ENCODE results near the gene CCDC86. TPM values are rescaled to one million over a fixed set of nuclear protein-coding genes. Genes with fewer than 3 reads are reported as not detected.

The CCDC86 gene
- total RNA-seq, 1 experiment from 2014 or later: 53.5 TPM

DNA sequence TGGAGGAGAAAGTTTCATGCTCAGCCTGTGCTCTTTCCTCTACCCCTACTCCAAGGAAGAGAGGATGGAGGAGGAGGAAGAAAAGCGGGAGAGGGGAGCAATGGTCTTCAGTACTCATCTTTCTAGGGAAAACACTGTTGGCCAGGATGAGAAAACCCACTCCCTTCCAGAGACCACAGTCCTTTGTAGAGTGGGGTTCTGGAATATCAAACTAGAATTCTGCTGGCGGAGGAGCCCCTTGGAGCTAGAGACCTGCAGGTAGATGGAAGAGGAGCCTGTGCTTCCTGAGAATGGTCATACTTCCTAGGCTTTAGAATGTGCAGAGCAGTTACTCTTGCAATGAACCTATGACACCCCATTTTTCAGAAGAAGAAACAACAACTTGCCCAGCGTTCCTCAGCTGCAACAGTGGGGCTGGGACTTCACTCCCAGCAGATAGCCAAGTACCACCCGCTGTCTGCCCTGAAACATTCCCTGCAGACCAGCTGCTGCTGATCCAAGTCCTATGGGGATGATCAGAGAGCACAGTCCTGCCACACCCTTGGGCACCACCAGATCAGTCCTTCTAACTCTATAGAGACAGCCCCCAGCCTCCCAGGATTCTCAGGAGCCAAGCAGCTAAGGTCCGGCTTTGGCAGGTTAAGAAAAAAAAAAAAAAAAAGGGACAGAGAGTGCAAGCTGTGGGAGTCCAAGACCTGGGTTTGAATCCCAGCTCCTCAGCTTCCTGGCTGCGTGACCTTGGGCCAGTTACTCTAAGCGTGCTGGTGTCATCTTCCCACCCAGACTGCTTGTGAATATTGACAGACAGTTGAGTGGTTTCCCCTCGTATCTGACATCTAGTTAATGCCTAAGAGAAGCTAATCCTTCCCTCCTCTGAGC is 13.2 kb downstream of the CCDC86 start:
- ChIA-PET CTCF (interaction anchor here (0.6 to 1.5 kb wide), 7 partner anchors 13 to 1318 kb away, joined by 3 to 6 read pairs (median 4); partner anchors contain the start of gene FTH1), POLR2A (no interaction called here)
- Mint-ChIP-seq H3K4me1 (peaks cover 10% of the 10 kb centered on the region), H3K27ac (no peak overlapping the region), H3K9me3 (no peaks in the 10 kb centered on the region), H3K36me3 (peaks cover 14% of the 10 kb centered on the region), H3K4me3 (no peak overlapping the region), H3K27me3 (ENCODE audit: low read depth) (peaks cover 13% of the 10 kb centered on the region)
- ATAC-seq (no peak), DNase-seq (ENCODE audit: low spot score) (no peak)
- TF ChIP-seq ZNF121 (CRISPR knock-in tag; IDR thresholded peaks at IDR 0.05): no peak
- no peak for TF ChIP-seq ZNF232 (CRISPR knock-in tag; IDR thresholded peaks at IDR 0.05)
- TF ChIP-seq, protein P1, sequence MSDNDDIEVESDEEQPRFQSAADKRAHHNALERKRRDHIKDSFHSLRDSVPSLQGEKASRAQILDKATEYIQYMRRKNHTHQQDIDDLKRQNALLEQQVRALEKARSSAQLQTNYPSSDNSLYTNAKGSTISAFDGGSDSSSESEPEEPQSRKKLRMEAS (CRISPR knock-in tag; IDR thresholded peaks at IDR 0.05): no peak
- TF ChIP-seq, protein P2, sequence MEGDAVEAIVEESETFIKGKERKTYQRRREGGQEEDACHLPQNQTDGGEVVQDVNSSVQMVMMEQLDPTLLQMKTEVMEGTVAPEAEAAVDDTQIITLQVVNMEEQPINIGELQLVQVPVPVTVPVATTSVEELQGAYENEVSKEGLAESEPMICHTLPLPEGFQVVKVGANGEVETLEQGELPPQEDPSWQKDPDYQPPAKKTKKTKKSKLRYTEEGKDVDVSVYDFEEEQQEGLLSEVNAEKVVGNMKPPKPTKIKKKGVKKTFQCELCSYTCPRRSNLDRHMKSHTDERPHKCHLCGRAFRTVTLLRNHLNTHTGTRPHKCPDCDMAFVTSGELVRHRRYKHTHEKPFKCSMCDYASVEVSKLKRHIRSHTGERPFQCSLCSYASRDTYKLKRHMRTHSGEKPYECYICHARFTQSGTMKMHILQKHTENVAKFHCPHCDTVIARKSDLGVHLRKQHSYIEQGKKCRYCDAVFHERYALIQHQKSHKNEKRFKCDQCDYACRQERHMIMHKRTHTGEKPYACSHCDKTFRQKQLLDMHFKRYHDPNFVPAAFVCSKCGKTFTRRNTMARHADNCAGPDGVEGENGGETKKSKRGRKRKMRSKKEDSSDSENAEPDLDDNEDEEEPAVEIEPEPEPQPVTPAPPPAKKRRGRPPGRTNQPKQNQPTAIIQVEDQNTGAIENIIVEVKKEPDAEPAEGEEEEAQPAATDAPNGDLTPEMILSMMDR (IDR thresholded peaks at IDR 0.05): no peak
- TF ChIP-seq ATF1 (CRISPR knock-in tag; IDR thresholded peaks at IDR 0.05): no peak
- TF ChIP-seq MXD4 (CRISPR knock-in tag; IDR thresholded peaks at IDR 0.05; ENCODE audit: borderline replicate concordance): no peak
- TF ChIP-seq FOXK1 (CRISPR knock-in tag; IDR thresholded peaks at IDR 0.05): no peak
- TF ChIP-seq JUN (CRISPR knock-in tag; IDR thresholded peaks at IDR 0.05): no peak
- TF ChIP-seq, protein P3, sequence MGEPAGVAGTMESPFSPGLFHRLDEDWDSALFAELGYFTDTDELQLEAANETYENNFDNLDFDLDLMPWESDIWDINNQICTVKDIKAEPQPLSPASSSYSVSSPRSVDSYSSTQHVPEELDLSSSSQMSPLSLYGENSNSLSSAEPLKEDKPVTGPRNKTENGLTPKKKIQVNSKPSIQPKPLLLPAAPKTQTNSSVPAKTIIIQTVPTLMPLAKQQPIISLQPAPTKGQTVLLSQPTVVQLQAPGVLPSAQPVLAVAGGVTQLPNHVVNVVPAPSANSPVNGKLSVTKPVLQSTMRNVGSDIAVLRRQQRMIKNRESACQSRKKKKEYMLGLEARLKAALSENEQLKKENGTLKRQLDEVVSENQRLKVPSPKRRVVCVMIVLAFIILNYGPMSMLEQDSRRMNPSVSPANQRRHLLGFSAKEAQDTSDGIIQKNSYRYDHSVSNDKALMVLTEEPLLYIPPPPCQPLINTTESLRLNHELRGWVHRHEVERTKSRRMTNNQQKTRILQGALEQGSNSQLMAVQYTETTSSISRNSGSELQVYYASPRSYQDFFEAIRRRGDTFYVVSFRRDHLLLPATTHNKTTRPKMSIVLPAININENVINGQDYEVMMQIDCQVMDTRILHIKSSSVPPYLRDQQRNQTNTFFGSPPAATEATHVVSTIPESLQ (CRISPR knock-in tag; IDR thresholded peaks at IDR 0.05): no peak
- TF ChIP-seq, protein P4, sequence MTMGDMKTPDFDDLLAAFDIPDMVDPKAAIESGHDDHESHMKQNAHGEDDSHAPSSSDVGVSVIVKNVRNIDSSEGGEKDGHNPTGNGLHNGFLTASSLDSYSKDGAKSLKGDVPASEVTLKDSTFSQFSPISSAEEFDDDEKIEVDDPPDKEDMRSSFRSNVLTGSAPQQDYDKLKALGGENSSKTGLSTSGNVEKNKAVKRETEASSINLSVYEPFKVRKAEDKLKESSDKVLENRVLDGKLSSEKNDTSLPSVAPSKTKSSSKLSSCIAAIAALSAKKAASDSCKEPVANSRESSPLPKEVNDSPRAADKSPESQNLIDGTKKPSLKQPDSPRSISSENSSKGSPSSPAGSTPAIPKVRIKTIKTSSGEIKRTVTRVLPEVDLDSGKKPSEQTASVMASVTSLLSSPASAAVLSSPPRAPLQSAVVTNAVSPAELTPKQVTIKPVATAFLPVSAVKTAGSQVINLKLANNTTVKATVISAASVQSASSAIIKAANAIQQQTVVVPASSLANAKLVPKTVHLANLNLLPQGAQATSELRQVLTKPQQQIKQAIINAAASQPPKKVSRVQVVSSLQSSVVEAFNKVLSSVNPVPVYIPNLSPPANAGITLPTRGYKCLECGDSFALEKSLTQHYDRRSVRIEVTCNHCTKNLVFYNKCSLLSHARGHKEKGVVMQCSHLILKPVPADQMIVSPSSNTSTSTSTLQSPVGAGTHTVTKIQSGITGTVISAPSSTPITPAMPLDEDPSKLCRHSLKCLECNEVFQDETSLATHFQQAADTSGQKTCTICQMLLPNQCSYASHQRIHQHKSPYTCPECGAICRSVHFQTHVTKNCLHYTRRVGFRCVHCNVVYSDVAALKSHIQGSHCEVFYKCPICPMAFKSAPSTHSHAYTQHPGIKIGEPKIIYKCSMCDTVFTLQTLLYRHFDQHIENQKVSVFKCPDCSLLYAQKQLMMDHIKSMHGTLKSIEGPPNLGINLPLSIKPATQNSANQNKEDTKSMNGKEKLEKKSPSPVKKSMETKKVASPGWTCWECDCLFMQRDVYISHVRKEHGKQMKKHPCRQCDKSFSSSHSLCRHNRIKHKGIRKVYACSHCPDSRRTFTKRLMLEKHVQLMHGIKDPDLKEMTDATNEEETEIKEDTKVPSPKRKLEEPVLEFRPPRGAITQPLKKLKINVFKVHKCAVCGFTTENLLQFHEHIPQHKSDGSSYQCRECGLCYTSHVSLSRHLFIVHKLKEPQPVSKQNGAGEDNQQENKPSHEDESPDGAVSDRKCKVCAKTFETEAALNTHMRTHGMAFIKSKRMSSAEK (CRISPR knock-in tag; IDR thresholded peaks at IDR 0.05; ENCODE audit: borderline replicate concordance): no peak
- TF ChIP-seq, protein P5, sequence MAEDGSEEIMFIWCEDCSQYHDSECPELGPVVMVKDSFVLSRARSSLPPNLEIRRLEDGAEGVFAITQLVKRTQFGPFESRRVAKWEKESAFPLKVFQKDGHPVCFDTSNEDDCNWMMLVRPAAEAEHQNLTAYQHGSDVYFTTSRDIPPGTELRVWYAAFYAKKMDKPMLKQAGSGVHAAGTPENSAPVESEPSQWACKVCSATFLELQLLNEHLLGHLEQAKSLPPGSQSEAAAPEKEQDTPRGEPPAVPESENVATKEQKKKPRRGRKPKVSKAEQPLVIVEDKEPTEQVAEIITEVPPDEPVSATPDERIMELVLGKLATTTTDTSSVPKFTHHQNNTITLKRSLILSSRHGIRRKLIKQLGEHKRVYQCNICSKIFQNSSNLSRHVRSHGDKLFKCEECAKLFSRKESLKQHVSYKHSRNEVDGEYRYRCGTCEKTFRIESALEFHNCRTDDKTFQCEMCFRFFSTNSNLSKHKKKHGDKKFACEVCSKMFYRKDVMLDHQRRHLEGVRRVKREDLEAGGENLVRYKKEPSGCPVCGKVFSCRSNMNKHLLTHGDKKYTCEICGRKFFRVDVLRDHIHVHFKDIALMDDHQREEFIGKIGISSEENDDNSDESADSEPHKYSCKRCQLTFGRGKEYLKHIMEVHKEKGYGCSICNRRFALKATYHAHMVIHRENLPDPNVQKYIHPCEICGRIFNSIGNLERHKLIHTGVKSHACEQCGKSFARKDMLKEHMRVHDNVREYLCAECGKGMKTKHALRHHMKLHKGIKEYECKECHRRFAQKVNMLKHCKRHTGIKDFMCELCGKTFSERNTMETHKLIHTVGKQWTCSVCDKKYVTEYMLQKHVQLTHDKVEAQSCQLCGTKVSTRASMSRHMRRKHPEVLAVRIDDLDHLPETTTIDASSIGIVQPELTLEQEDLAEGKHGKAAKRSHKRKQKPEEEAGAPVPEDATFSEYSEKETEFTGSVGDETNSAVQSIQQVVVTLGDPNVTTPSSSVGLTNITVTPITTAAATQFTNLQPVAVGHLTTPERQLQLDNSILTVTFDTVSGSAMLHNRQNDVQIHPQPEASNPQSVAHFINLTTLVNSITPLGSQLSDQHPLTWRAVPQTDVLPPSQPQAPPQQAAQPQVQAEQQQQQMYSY (CRISPR knock-in tag; IDR thresholded peaks at IDR 0.05): no peak
- TF ChIP-seq MYBL2 (CRISPR knock-in tag; IDR thresholded peaks at IDR 0.05): no peak
- no peak for TF ChIP-seq ZNF317 (CRISPR knock-in tag; IDR thresholded peaks at IDR 0.05; ENCODE audit: borderline replicate concordance, low read depth)
- no peak for TF ChIP-seq KAT7 (CRISPR knock-in tag; IDR thresholded peaks at IDR 0.05; ENCODE audit: borderline replicate concordance)
- TF ChIP-seq, protein P6, sequence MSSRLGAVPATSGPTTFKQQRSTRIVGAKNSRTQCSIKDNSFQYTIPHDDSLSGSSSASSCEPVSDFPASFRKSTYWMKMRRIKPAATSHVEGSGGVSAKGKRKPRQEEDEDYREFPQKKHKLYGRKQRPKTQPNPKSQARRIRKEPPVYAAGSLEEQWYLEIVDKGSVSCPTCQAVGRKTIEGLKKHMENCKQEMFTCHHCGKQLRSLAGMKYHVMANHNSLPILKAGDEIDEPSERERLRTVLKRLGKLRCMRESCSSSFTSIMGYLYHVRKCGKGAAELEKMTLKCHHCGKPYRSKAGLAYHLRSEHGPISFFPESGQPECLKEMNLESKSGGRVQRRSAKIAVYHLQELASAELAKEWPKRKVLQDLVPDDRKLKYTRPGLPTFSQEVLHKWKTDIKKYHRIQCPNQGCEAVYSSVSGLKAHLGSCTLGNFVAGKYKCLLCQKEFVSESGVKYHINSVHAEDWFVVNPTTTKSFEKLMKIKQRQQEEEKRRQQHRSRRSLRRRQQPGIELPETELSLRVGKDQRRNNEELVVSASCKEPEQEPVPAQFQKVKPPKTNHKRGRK (CRISPR knock-in tag; IDR thresholded peaks at IDR 0.05; ENCODE audit: borderline replicate concordance): no peak
- TF ChIP-seq TP53 (CRISPR knock-in tag; IDR thresholded peaks at IDR 0.05): no peak
- TF ChIP-seq PRRX2 (CRISPR knock-in tag; IDR thresholded peaks at IDR 0.05): no peak
